Activated CD4-positive, alpha-beta T cell treated with anti-CD3 and anti-CD28 coated beads for 36 hours (primary cell): Measurements from ENCODE around the gene DPYSL3. TPM values are rescaled to one million over a fixed set of nuclear protein-coding genes. Genes with fewer than 3 reads are reported as not detected.
"Not testable (repeated sequence)": the region's sequence is repeated elsewhere in the genome, so short reads cannot be mapped to it uniquely, and the experiment has no call there.

Source experiments
- ATAC-seq: fragments of 200-7000 bp; cut with Tn5 transposase; one replicate; pipeline ENCODE4 v1.10.0; 2021; ENCODE audit warnings: mild to moderate bottlenecking, moderate library complexity
- CTCF ChIA-PET: fragments of 350-600 bp; sonication (Branson Sonifier 250); formaldehyde crosslinking; loops from one replicate; lab custom pipeline; 2021; ENCODE audit warnings: antibody characterized with exemption; lab: Charles Lee
- POLR2A ChIA-PET: fragments of 350-600 bp; sonication (Branson Sonifier 250); formaldehyde crosslinking; loops from one replicate; lab custom pipeline; 2021; ENCODE audit warnings: antibody characterized with exemption, inconsistent platforms; lab: Charles Lee
- DNase-seq: peaks from one replicate; pipeline ENCODE4 v3.0.0-alpha.2; 2020
- H3K27ac Mint-ChIP-seq: one replicate; pipeline ENCODE4 v1.8.0; 2021; ENCODE audit warnings: mixed read lengths
- H3K27me3 Mint-ChIP-seq: one replicate; pipeline ENCODE4 v1.8.0; 2021; ENCODE audit warnings: mixed read lengths
- H3K36me3 Mint-ChIP-seq: one replicate; pipeline ENCODE4 v1.8.0; 2021; ENCODE audit warnings: low read depth, mixed read lengths
- H3K4me1 Mint-ChIP-seq: one replicate; pipeline ENCODE4 v1.8.0; 2021; ENCODE audit warnings: mixed read lengths
- H3K4me3 Mint-ChIP-seq: one replicate; pipeline ENCODE4 v1.8.0; 2021; ENCODE audit warnings: mild to moderate bottlenecking, moderate library complexity, mixed read lengths
- H3K9me3 Mint-ChIP-seq: one replicate; pipeline ENCODE4 v1.8.0; 2021; ENCODE audit warnings: low read depth, mixed read lengths
- intact Hi-C, 2 experiments: fragments of 100-400 bp; cut with DNase I in 1 of 2; cut with micrococcal nuclease in 1 of 2; formaldehyde crosslinking; loops; one replicate each; pipeline versions ENCODE4 v1.14.2 to v1.15.1; 2022 to 2024; cut with DNase I, micrococcal nuclease
- total RNA-seq, 2 experiments: library from RNA; stranded (reverse); gene quantifications; one replicate each; pipeline ENCODE4 v1.2.3, GENCODE V29; 2021

The DPYSL3 gene
- total RNA-seq, result under 1 TPM; 0.16 to 0.18 TPM

DNA sequence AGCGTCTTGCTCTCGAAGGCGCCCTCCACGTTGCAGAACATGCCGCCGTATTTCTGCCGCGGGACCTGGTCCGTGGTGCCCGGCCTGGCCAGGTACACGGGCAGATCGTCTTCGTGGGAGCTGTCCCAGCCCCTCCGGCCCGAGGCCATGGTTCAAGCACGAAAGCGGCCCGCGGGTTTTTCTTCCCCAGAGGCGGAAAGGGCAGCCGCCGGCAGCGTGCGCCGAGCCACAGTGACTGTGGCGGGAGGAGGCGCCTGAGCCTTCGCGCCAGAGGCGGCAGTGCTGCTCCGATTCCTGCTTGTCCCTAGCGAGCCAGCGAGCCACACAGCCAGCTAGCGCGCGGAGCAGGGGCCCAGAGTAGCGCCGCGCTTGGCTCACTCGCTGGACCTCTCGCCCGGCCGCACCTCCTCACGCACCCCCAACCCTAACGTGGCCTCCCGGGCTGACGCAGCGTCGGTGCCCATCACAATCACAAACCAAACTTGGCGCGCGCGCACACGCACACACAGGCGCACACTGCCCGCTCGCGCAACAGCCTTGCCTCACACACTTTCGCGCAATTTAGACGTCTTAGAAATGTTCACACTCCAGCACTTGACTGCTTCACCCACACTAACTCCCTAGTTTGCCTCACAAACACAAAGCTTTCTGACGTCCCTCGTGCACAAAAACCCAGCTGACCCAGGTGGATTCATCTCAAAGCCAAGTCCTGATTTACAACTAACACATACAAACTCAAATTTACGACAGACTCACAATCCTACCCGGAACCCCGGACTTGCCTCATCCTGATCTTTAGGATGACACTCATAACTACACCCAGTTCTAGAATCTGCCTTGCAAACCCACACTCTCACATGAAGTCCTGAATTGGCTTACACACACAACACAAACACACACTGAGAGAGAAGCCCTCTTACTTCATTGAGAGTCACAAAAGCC is at the start of gene DPYSL3:
Gene DPYSL3, minus strand, starts transcription at position 359 of the 942 bp plus-strand sequence. Its CDS starts 210 bp downstream, at position 149.
- no peaks in the 10 kb centered on the region for H3K36me3 Mint-ChIP-seq
- POLR2A ChIA-PET, result no interaction called here
- H3K4me1 Mint-ChIP-seq, result peaks cover 5% of the 10 kb centered on the region
- ATAC-seq (peak; percentile 44), DNase-seq (peak; percentile 28)
- H3K9me3 Mint-ChIP-seq, result no peaks in the 10 kb centered on the region
- CTCF ChIA-PET, result no interaction called here
- H3K27ac Mint-ChIP-seq, result no peak within 1 kb of the TSS
- H3K27me3 Mint-ChIP-seq, result peaks cover 43% of the 10 kb centered on the region
- H3K4me3 Mint-ChIP-seq, result no peak within 1 kb of the TSS
- intact Hi-C loops, result no loop called here

DNA sequence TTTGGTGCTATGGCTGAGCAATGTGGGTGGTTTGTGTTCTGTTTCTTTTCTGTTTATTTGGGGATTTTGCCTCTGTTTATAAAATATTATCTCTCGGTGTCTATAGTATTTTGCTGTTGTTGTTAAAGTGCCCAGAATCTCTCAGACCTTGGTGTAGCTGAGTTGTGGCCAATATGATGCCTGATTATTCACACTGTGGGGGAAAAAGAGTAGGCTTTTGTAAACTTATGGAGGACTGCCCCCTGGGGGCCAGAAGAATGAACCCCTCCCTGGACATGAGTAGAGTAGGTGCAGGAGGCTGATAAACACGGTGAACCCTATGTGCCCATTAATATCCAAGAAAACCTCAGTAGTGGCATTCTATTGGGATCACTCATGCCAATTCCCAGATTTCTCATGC is 49.0 kb upstream of the DPYSL3 start:
- ChIA-PET CTCF (interaction anchor here (0.5 to 1.9 kb wide), 2 partner anchors 17 to 107 kb away, joined by 3 to 10 read pairs; no protein-coding TSS in a partner anchor), POLR2A (no interaction called here)
- intact Hi-C loops, result loop anchor here in 1 of 2 experiments (1.0 to 2.0 kb wide), 2 partner anchors 95 to 104 kb away; no protein-coding TSS in a partner anchor
- no peaks in the 10 kb centered on the region for H3K9me3 Mint-ChIP-seq
- H3K4me3 Mint-ChIP-seq, result no peak overlapping the region
- peaks cover 3% of the 10 kb centered on the region for H3K27me3 Mint-ChIP-seq
- H3K4me1 Mint-ChIP-seq, result no peaks in the 10 kb centered on the region
- no peak overlapping the region for H3K27ac Mint-ChIP-seq
- DNase-seq, result peak; percentile 18
- no peaks in the 10 kb centered on the region for H3K36me3 Mint-ChIP-seq
- ATAC-seq, result no peak

DNA sequence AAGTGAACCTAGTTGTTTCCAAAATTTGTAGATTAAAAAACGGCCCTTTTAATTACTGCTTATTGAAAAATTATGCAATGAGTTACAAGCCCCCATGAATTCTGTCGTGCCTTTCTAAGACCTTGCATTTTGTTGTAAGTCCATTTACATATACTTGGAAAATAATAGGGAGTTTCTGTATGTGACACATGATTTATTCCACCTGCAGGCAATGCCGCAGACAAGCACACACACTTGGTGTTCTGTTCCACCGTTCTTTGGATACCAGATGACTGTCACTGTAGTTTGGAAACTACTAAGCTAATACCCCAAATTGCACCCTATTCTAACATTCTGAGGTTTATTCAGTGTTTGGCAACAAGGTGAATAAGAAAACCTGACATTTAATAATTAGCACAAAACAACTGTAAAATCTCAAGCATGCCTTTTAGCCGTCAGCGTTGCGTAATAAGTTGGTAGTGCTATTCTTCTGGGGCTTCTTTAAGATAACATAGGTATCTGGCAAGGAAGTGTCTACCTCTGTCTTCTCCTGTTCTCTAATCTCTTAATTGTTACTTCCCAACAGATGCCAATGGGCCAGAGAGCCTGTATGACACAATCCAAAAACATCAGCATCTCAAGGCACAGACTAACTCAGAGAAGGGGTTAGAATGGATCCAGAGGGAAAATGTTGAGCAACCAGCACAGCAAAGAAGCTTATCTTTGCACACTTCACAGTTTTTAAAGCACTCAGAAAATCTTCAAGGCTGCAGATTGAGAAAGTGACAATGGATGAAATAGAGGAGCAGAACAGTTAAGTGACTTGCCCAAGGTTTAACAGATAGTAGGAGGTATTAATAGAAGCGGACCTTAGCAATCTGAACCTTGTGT is 48.2 kb upstream of the DPYSL3 start:
- H3K27me3 Mint-ChIP-seq, result peaks cover 3% of the 10 kb centered on the region
- ATAC-seq (no peak), DNase-seq (no peak)
- H3K9me3 Mint-ChIP-seq, result no peaks in the 10 kb centered on the region
- no peaks in the 10 kb centered on the region for H3K36me3 Mint-ChIP-seq
- no peak overlapping the region for H3K27ac Mint-ChIP-seq
- H3K4me3 Mint-ChIP-seq, result no peak overlapping the region
- ChIA-PET POLR2A (no interaction called here), CTCF (interaction anchor here (0.5 to 0.7 kb wide), 2 partner anchors 106 to 107 kb away, joined by 3 read pairs; no protein-coding TSS in a partner anchor)
- H3K4me1 Mint-ChIP-seq, result no peaks in the 10 kb centered on the region
- intact Hi-C loops, result loop anchor here in 1 of 2 experiments (2.0 kb wide), 1 partner anchor 103 kb away; no protein-coding TSS in a partner anchor

DNA sequence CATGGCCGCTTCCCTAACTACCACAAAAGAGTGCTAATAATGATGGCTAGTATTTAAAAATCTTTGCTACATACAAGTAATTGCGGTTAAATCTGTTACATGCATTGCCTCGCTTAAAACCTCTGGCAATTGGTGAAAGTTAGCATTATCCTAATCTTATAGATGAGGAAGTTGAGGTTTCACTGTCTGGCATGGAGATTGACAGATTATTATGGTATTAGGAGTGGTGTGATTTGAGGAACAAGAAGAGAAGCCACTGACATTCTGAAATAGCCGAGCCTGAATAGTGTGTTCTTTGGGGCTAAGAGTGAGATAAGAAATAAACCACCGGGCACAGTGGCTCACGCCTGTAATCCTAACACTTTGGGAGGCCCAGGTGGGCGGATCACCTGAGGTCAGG is 45.3 kb upstream of the DPYSL3 start:
- Mint-ChIP-seq H3K9me3 (no peaks in the 10 kb centered on the region), H3K36me3 (no peaks in the 10 kb centered on the region), H3K27ac (no peak overlapping the region), H3K4me3 (no peak overlapping the region), H3K27me3 (peaks cover 3% of the 10 kb centered on the region), H3K4me1 (no peaks in the 10 kb centered on the region)
- CTCF ChIA-PET, result no interaction called here
- ATAC-seq, result no peak
- POLR2A ChIA-PET, result no interaction called here
- intact Hi-C loops, result no loop called here
- no peak for DNase-seq

DNA sequence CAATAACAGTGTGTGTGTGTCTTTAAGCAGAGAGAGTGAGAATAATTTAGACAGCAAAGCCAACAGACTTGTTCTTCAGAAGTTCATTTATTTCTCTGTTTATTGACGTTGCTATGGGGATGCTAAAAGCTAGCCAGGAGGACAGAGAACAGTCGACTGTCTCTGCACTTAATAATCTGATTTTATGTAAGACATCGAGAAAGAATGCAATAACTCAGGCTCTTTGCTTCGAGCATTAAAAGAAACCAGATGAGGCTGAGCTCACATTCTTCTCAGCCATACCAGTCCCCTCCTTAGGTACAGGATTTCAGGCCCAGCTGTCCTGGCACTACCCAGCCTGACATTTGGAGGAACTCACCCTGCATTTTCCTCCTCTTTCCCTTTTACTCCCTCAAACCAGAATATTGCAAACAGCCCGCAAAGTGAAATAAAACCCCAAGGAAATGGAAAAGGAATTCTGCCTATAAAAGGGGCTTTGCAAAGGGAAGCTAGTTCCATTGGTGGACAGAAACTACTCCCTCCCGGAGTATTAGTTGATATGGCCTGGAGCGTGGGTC is 44.5 kb upstream of the DPYSL3 start:
- no peak overlapping the region for H3K27ac Mint-ChIP-seq
- H3K4me1 Mint-ChIP-seq, result no peaks in the 10 kb centered on the region
- no peak overlapping the region for H3K4me3 Mint-ChIP-seq
- ATAC-seq, result no peak
- POLR2A ChIA-PET, result no interaction called here
- H3K36me3 Mint-ChIP-seq, result no peaks in the 10 kb centered on the region
- peaks cover 4% of the 10 kb centered on the region for H3K27me3 Mint-ChIP-seq
- intact Hi-C loops, result no loop called here
- CTCF ChIA-PET, result no interaction called here
- no peak for DNase-seq
- no peaks in the 10 kb centered on the region for H3K9me3 Mint-ChIP-seq

DNA sequence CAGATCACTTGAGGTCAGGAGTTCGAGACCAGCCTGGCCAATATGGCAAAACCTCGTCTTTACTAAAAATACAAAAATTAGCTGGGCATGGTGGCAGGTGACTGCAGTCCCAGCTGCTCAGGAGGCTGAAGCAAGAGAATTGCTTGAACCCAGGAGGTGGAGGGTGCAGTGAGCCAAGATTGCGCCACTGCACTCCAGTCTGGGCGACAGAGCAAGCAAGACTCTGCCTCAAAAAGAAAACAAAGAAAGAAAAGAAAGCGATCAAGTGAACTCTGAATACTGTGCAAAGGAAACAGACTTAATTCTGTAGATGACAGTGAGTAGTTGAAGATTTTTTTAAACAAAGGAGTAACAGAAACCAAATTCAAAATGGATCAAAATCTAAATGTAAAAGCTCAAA is 43.9 kb upstream of the DPYSL3 start:
- H3K27me3 Mint-ChIP-seq, POLR2A ChIA-PET, ATAC-seq, intact Hi-C loops, CTCF ChIA-PET, H3K4me1 Mint-ChIP-seq, H3K9me3 Mint-ChIP-seq, DNase-seq, H3K36me3 Mint-ChIP-seq, H3K27ac Mint-ChIP-seq, H3K4me3 Mint-ChIP-seq: not testable (repeated sequence)

DNA sequence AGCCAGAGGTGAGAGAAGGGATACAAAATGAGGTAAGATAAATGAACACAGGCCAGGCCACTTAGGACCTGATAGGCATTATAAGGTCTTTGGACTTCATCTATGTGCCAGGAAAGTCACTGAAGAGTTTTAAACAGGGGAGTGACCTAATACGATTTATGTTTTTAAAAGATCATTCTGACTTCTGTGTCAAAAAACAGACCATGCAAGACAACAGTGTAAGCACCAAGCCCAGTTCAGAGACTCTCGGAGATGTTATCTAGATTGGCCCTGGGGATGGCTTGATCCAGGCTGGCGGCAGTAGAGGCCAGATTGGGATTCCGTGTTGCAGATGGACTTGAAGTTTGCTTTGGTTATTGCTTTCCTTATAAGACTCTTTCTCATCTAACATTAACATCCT is 43.0 kb upstream of the DPYSL3 start:
- intact Hi-C loops, result no loop called here
- H3K36me3 Mint-ChIP-seq, result no peaks in the 10 kb centered on the region
- ATAC-seq (no peak), DNase-seq (no peak)
- POLR2A ChIA-PET, result no interaction called here
- no peak overlapping the region for H3K27ac Mint-ChIP-seq
- no peaks in the 10 kb centered on the region for H3K9me3 Mint-ChIP-seq
- peaks cover 5% of the 10 kb centered on the region for H3K27me3 Mint-ChIP-seq
- H3K4me3 Mint-ChIP-seq, result no peak overlapping the region
- CTCF ChIA-PET, result no interaction called here
- no peaks in the 10 kb centered on the region for H3K4me1 Mint-ChIP-seq

DNA sequence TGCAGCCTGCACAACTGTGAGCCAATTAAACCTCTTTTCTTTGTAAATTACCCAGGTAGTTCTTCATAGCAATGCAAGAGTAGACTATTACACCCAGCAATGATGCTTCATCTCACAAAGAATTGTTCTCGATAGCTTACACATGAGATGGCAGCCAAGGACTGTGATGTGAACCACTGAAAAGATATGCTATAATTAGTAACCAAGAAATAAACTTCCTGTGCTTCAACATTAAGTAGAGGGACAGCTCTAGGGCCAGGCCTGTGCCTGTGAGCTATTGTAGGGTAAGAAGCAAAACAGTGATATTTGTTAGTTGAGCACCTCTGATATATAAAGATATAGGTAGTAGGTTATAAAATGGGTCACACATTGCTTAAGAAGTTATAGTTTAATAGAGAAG is 41.8 kb upstream of the DPYSL3 start:
- peaks cover 5% of the 10 kb centered on the region for H3K27me3 Mint-ChIP-seq
- intact Hi-C loops, result no loop called here
- POLR2A ChIA-PET, result no interaction called here
- no peaks in the 10 kb centered on the region for H3K9me3 Mint-ChIP-seq
- H3K4me1 Mint-ChIP-seq, result no peaks in the 10 kb centered on the region
- H3K27ac Mint-ChIP-seq, result no peak overlapping the region
- no peak for ATAC-seq
- no peak overlapping the region for H3K4me3 Mint-ChIP-seq
- no peaks in the 10 kb centered on the region for H3K36me3 Mint-ChIP-seq
- CTCF ChIA-PET, result no interaction called here
- no peak for DNase-seq

DNA sequence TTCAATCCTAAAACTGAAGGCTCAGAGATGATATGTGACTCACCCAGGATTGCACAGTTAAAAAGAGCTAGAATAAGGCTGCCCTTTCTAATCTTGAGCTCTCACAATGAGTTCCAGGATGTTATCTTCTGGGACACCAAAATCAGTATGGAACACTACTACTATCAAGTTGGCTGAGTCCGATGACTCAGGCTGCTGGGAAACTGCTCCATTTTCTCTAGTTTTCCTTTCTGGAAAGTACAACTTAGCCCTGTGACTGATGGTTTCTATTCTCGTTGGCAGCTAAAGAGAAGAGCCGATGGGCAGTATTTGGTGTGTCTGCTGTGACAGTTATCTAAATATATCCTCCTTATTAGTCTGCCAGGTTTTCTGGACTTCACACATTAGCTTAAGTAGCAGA is 37.9 kb upstream of the DPYSL3 start:
- Mint-ChIP-seq H3K27me3 (peaks cover 2% of the 10 kb centered on the region), H3K36me3 (no peaks in the 10 kb centered on the region), H3K9me3 (no peaks in the 10 kb centered on the region), H3K27ac (no peak overlapping the region), H3K4me1 (no peaks in the 10 kb centered on the region), H3K4me3 (no peak overlapping the region)
- ATAC-seq (no peak), DNase-seq (no peak)
- intact Hi-C loops, result no loop called here
- CTCF ChIA-PET, result no interaction called here
- POLR2A ChIA-PET, result no interaction called here

DNA sequence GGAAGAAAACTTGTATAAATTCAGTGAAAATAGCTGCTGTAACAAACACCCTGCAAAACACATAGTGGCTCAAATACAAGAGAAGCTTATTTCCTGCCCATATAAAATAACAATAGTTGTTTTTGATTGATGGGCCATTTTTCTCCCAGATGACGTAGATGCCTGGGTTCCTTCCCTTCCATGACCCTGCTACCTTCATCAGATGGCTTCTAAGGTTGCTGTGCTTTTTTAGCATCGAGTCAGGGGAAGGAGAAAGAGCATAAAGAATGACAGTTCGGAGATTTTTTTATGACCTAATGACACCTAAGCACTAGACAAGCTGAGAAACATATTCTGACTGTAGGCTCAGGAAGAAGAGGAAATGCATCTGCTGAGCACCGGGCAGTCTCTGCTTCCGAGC is 34.7 kb upstream of the DPYSL3 start:
- Mint-ChIP-seq H3K36me3 (no peaks in the 10 kb centered on the region), H3K27me3 (peaks cover 2% of the 10 kb centered on the region), H3K4me3 (no peak overlapping the region), H3K27ac (no peak overlapping the region), H3K4me1 (no peaks in the 10 kb centered on the region), H3K9me3 (no peaks in the 10 kb centered on the region)
- ATAC-seq (no peak), DNase-seq (no peak)
- ChIA-PET CTCF (no interaction called here), POLR2A (no interaction called here)
- intact Hi-C loops, result no loop called here

DNA sequence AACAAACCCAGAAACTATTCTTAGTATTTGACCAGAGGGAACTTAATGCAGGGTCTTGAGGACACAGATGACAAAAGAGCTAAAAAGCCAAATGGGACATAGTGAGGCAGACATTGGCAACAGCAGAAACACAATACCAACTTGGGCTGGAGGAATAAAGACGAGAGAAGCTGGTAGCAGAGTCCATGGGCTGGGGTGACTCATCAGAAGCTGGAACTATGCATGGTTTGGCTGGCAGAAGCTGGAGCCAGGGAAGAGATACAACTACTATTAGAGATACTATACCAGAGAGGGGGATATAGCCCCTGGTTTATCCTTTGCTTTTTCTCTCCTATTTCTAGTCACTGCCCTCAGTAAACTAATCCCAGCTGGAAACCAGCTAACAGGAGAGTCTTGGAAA is 29.2 kb upstream of the DPYSL3 start:
- H3K4me1 Mint-ChIP-seq, result no peaks in the 10 kb centered on the region
- DNase-seq (no peak), ATAC-seq (no peak)
- no peak overlapping the region for H3K27ac Mint-ChIP-seq
- H3K36me3 Mint-ChIP-seq, result no peaks in the 10 kb centered on the region
- POLR2A ChIA-PET, result no interaction called here
- no peaks in the 10 kb centered on the region for H3K9me3 Mint-ChIP-seq
- intact Hi-C loops, result no loop called here
- H3K27me3 Mint-ChIP-seq, result no peaks in the 10 kb centered on the region
- H3K4me3 Mint-ChIP-seq, result no peak overlapping the region
- CTCF ChIA-PET, result no interaction called here
